Trophoblast cell (in vitro differentiated cells and primary cell): Measurements from ENCODE around the gene FBH1.

Experiments
- DNase-seq, 2 donors: peaks; one replicate each; pipeline ENCODE4 v3.0.0-alpha.2; 2016
- H2AFZ ChIP-seq: 2 replicates; pipeline ENCODE4 v1.6.1; 2013; ENCODE audit warnings: low read length, moderate library complexity, mild to moderate bottlenecking; ENCODE audit not compliant: insufficient read depth, poor library complexity
- H2AK5ac ChIP-seq: 2 replicates; pipeline ENCODE4 v1.6.1; 2013; ENCODE audit warnings: mild to moderate bottlenecking, low read length
- H2BK120ac ChIP-seq: 2 replicates; pipeline ENCODE4 v1.6.1; 2013; ENCODE audit warnings: low read length, mild to moderate bottlenecking, moderate library complexity; ENCODE audit not compliant: insufficient read depth, poor library complexity
- H2BK12ac ChIP-seq: 2 replicates; pipeline ENCODE4 v1.6.1; 2013; ENCODE audit warnings: mild to moderate bottlenecking, low read length, moderate library complexity
- H2BK5ac ChIP-seq: 2 replicates; pipeline ENCODE4 v1.6.1; 2013; ENCODE audit warnings: low read length, low read depth, moderate library complexity, mild to moderate bottlenecking; ENCODE audit not compliant: poor library complexity
- H3K14ac ChIP-seq: 2 replicates; pipeline ENCODE4 v1.6.1; 2013; ENCODE audit warnings: mild to moderate bottlenecking, low read length
- H3K18ac ChIP-seq: 2 replicates; pipeline ENCODE4 v1.6.1; 2013; ENCODE audit warnings: mild to moderate bottlenecking, low read length
- H3K23ac ChIP-seq: 2 replicates; pipeline ENCODE4 v1.6.1; 2013; ENCODE audit warnings: low read length
- H3K27ac ChIP-seq: 2 replicates; pipeline ENCODE4 v1.5.1; 2013; ENCODE audit warnings: low read depth, mild to moderate bottlenecking, inconsistent platforms, low read length, moderate library complexity
- H3K27me3 ChIP-seq: 2 replicates; pipeline ENCODE4 v1.6.1; 2013; ENCODE audit warnings: inconsistent platforms, mild to moderate bottlenecking, low read length, moderate library complexity; ENCODE audit not compliant: insufficient read depth
- H3K36me3 ChIP-seq, 2 experiments: 1 replicate in 1 of 2; 2 replicates in 1 of 2; pipeline ENCODE4 v1.6.1; 2013; ENCODE audit warnings: low read length in 2 of 2, mild to moderate bottlenecking in 2 of 2, moderate library complexity in 1 of 2; ENCODE audit not compliant: insufficient read depth in 2 of 2, control insufficient read depth in 1 of 2
- H3K4ac ChIP-seq: 2 replicates; pipeline ENCODE4 v1.6.1; 2013; ENCODE audit warnings: low read depth, mild to moderate bottlenecking, low read length, moderate library complexity
- H3K4me1 ChIP-seq, 2 experiments: 1 replicate in 1 of 2; 2 replicates in 1 of 2; pipeline ENCODE4 v1.6.1; 2013; ENCODE audit warnings: low read length in 2 of 2, mild to moderate bottlenecking in 2 of 2, moderate library complexity in 1 of 2; ENCODE audit not compliant: insufficient read depth in 2 of 2, control insufficient read depth in 1 of 2
- H3K4me2 ChIP-seq: 2 replicates; pipeline ENCODE4 v1.6.1; 2013; ENCODE audit warnings: inconsistent platforms, mild to moderate bottlenecking, low read length, moderate library complexity
- H3K4me3 ChIP-seq: 2 replicates; pipeline ENCODE4 v1.5.1; 2013; ENCODE audit warnings: mild to moderate bottlenecking, low read depth, low read length, inconsistent platforms
- H3K79me1 ChIP-seq: one replicate; pipeline ENCODE4 v1.6.1; 2013; ENCODE audit warnings: low read length
- H3K79me2 ChIP-seq: 2 replicates; pipeline ENCODE4 v1.6.1; 2013; ENCODE audit warnings: low read length, mild to moderate bottlenecking; ENCODE audit not compliant: control insufficient read depth, insufficient read depth, poor library complexity
- H3K9ac ChIP-seq: 2 replicates; pipeline ENCODE4 v1.6.1; 2013; ENCODE audit warnings: mild to moderate bottlenecking, low read length
- H3K9me3 ChIP-seq: 2 replicates; pipeline ENCODE4 v1.6.1; 2013; ENCODE audit warnings: low read depth, mild to moderate bottlenecking, control low read depth, inconsistent platforms, low read length; ENCODE audit not compliant: insufficient read depth
- H4K12ac ChIP-seq: 2 replicates; pipeline ENCODE4 v1.6.1; 2013; ENCODE audit warnings: low read depth, mild to moderate bottlenecking, low read length, moderate library complexity
- H4K8ac ChIP-seq: 2 replicates; pipeline ENCODE4 v1.6.1; 2013; ENCODE audit warnings: low read depth, mild to moderate bottlenecking, low read length, moderate library complexity
- H4K91ac ChIP-seq: one replicate; pipeline ENCODE4 v1.6.1; 2013; ENCODE audit warnings: low read depth, mild to moderate bottlenecking, low read length, moderate library complexity
- WGBS: extraction: QIAGEN DNeasy Blood & Tissue Kit; methylation state at CpG from one replicate; pipeline ENCODE4 v1.1.7; 2013; ENCODE audit warnings: missing lambda C conversion rate; ENCODE audit not compliant: insufficient read length, insufficient coverage; ENCODE audit errors: extremely low coverage; 5-methylcytosine and 5-hydroxymethylcytosine counted together

Gene FBH1

DNA sequence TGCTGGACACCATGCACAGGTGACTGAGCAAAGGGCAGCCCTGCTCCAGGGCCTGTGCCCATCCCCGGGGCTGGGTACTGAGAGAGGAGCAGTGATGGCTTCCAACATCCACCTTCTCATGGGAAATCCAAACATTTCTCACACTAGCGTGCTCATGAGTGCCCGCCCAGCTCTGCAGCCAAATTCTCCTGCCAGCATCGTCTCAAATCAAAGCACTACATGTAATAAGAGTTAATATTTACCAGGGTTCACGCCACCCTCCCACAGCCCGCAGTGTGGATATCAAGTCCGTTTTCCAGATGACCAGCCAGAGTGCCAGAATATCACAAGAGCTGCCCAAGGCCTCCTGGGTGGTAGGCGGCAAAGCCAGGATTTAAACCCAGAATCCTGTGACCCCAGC is 75.2 kb downstream of the FBH1 start:
- no peaks in the 10 kb centered on the region for H3K79me1 ChIP-seq
- no peak overlapping the region for H3K23ac ChIP-seq
- no peak overlapping the region for H2BK120ac ChIP-seq
- H2BK12ac ChIP-seq, result no peak overlapping the region
- no CpG with 5 or more reads among the region's 8 CpGs for WGBS
- H3K4me2 ChIP-seq, result no peak overlapping the region
- no peak overlapping the region for H2AK5ac ChIP-seq
- H3K14ac ChIP-seq, result no peak overlapping the region
- no peak overlapping the region for H3K9ac ChIP-seq
- H3K4me1 ChIP-seq, result no peaks in the 10 kb centered on the region
- H3K27ac ChIP-seq, result no peak overlapping the region
- H3K27me3 ChIP-seq, result no peaks in the 10 kb centered on the region
- no peak overlapping the region for H2BK5ac ChIP-seq
- H4K8ac ChIP-seq, result no peak overlapping the region
- H4K12ac ChIP-seq, result no peak overlapping the region
- H2AFZ ChIP-seq, result no peak overlapping the region
- DNase-seq, result no peak
- H3K4ac ChIP-seq, result no peak overlapping the region
- no peak overlapping the region for H3K4me3 ChIP-seq
- H3K18ac ChIP-seq, result no peak overlapping the region
- no peaks in the 10 kb centered on the region for H3K36me3 ChIP-seq
- no peaks in the 10 kb centered on the region for H3K79me2 ChIP-seq
- H4K91ac ChIP-seq, result no peak overlapping the region
- H3K9me3 ChIP-seq, result no peaks in the 10 kb centered on the region

DNA sequence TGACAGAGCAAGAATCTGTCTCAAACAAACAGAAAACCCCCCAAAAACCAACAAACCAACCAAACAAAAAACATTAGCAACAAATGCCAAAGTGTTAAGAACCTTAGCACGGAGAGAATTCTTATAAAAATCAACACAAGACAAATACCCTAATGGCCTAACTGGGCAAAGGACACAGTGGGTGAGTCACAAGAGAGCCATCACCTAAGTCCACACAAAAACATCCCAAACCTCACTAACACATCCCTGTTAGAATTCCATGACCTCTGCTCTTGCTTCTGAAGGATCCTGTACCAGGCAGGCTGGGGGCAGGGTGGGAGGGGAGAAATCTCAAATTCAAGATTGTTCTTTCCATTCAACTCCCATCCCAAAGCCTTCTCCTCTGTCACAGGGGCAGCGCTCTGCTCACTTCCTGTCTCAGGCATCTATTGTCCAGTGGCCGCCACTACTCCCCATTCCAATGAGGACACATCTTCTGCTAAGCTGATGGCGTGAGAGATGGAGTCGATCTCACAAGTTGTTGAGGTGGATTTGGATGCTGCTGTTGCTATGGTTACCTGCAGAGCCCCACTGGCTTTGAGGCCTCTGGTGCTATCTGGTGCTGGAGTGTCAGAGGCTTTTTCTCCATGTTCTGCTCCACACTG is 78.1 kb downstream of the FBH1 start:
- Histone ChIP-seq H3K79me2 (no peaks in the 10 kb centered on the region), H3K27ac (no peak overlapping the region), H3K27me3 (no peaks in the 10 kb centered on the region), H2BK120ac (no peak overlapping the region), H3K9ac (no peak overlapping the region), H3K4me1 (no peaks in the 10 kb centered on the region), H2AK5ac (no peak overlapping the region), H3K18ac (no peak overlapping the region), H2BK5ac (no peak overlapping the region), H2BK12ac (no peak overlapping the region), H4K8ac (no peak overlapping the region), H3K9me3 (no peaks in the 10 kb centered on the region), H3K4ac (no peak overlapping the region), H3K79me1 (no peaks in the 10 kb centered on the region), H3K36me3 (no peaks in the 10 kb centered on the region), H3K14ac (no peak overlapping the region), H4K91ac (no peak overlapping the region), H3K23ac (no peak overlapping the region), H4K12ac (no peak overlapping the region), H3K4me3 (no peak overlapping the region), H2AFZ (no peak overlapping the region), H3K4me2 (no peak overlapping the region)
- no peak for DNase-seq
- WGBS, result no CpG with 5 or more reads among the region's 5 CpGs

DNA sequence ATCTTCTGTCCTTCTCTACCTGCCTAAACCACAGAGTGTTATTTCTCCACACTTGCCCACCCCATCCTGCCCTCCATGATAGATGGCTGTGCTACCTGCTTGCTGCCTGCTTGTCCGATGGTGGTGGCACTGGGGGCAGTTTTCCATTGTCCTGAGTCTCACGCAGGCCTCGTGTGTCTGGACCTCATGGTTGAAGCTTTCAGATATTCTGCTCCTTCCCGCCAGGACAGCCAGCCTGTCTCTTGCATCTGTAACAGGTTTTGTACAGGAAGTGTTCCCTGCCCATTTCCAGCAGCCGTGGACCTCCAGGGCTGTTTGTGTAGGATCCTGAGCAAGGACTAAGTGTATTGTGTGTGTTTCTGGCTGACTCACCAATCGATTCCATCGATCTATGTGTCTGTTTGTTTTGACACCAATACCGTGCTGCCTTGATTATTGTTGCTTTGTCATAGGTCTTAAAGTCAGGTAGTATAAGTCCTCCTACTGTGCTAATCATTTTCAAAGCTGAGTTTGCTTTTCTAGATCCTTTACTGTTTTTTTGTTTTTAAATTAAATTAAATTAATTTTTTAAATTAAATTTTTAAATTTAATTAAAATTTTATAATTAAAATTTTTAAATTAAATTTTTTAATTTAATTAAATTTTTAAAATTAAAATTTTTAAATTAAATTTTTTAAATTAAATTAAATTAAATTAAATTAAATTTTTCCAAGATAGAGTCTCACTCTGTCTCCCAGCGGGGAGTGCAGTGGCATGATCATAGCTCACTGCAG is 78.8 kb downstream of the FBH1 start:
- Histone ChIP-seq H3K4me3 (no peak overlapping the region), H3K9me3 (no peaks in the 10 kb centered on the region), H3K36me3 (no peaks in the 10 kb centered on the region), H2AFZ (no peak overlapping the region), H4K91ac (no peak overlapping the region), H3K27ac (no peak overlapping the region), H3K79me1 (no peaks in the 10 kb centered on the region), H3K9ac (no peak overlapping the region), H3K14ac (no peak overlapping the region), H3K4me1 (no peaks in the 10 kb centered on the region), H3K23ac (no peak overlapping the region), H2BK5ac (no peak overlapping the region), H3K18ac (no peak overlapping the region), H2BK120ac (no peak overlapping the region), H3K4me2 (no peak overlapping the region), H3K27me3 (no peaks in the 10 kb centered on the region), H4K8ac (no peak overlapping the region), H2BK12ac (no peak overlapping the region), H3K4ac (no peak overlapping the region), H3K79me2 (no peaks in the 10 kb centered on the region), H2AK5ac (no peak overlapping the region), H4K12ac (no peak overlapping the region)
- no CpG with 5 or more reads among the region's 9 CpGs for WGBS
- no peak for DNase-seq

DNA sequence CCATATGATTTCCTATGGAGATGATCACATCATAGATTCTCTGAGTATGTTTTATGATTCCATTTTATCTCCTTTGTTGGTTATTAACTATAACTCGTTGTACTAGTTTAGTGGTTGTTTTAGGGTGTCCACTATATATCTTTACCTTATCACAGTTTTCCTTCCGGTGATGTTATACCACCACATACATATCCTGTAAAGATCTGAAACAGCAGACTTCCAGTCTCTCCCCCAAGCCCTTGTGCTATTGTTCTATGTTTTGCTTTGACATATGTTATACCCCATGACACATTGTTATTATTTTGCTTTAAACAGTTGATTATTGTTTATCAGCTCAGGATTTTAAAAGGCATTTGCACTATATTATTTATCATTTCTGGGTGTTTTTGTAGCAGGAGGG is 80.0 kb downstream of the FBH1 start:
- Histone ChIP-seq H3K23ac (no peak overlapping the region), H2BK12ac (no peak overlapping the region), H3K79me1 (no peaks in the 10 kb centered on the region), H3K9me3 (no peaks in the 10 kb centered on the region), H3K14ac (no peak overlapping the region), H3K9ac (no peak overlapping the region), H2AK5ac (no peak overlapping the region), H3K4me3 (no peak overlapping the region), H2BK120ac (no peak overlapping the region), H3K4me1 (no peaks in the 10 kb centered on the region), H3K36me3 (no peaks in the 10 kb centered on the region), H3K27me3 (no peaks in the 10 kb centered on the region), H3K79me2 (no peaks in the 10 kb centered on the region), H2BK5ac (no peak overlapping the region), H3K27ac (no peak overlapping the region), H3K4me2 (no peak overlapping the region), H3K4ac (no peak overlapping the region), H4K12ac (no peak overlapping the region), H4K8ac (no peak overlapping the region), H3K18ac (no peak overlapping the region), H2AFZ (no peak overlapping the region), H4K91ac (no peak overlapping the region)
- no peak for DNase-seq
- no CpG with 5 or more reads among the region's 2 CpGs for WGBS
